ENCODE results near the gene SLC6A20.

- TF ChIP-seq CTCF (conservative IDR thresholded peaks at IDR 0.05; ENCODE audit: low read length) (no peak), EZH2phosphoT487 (IDR thresholded peaks at IDR 0.05; ENCODE audit: borderline replicate concordance, low read depth, low read length) (no peak)
Observed at GRCh38 chr3:45783667-45784066, 12.7 kb downstream of the SLC6A20 start.

Data from OCI-LY7 (cell line).